GM10266 (cell line): ENCODE results near the gene CMTR1.
"Not testable (repeated sequence)": the region's sequence is repeated elsewhere in the genome, so short reads cannot be mapped to it uniquely, and the experiment has no call there.

Experiments used
- DNase-seq: peaks from one replicate; pipeline ENCODE4 v3.0.0; 2012; ENCODE audit errors: extremely low spot score
- TF ChIP-seq, protein P1 (sequence below): IDR thresholded peaks from 2 replicates; pipeline ENCODE4 v1.5.1; 2012; ENCODE audit warnings: mild to moderate bottlenecking, low read depth; ENCODE audit not compliant: control insufficient read depth, insufficient read depth; ENCODE audit errors: missing control alignments

The CMTR1 gene

DNA sequence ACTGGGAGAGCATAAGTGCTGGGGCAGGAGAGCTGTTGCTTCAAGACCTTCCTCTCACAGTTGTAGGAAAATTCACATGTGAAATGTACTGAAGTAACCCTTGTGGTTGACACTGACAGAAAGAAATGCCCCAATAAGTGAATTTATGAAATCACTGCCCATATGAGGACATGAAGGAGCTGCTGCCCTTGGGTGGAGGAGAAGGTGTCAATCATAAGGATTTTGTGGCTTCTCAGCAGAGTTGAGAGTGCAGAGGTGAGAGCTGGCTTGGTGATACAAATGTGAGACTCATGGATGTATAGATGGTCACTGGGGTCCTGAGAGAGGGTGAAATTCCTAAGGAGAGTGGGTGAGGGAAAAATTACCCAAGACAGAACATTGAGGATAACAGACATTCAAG is 33.9 kb upstream of the CMTR1 start:
- no peak for DNase-seq

DNA sequence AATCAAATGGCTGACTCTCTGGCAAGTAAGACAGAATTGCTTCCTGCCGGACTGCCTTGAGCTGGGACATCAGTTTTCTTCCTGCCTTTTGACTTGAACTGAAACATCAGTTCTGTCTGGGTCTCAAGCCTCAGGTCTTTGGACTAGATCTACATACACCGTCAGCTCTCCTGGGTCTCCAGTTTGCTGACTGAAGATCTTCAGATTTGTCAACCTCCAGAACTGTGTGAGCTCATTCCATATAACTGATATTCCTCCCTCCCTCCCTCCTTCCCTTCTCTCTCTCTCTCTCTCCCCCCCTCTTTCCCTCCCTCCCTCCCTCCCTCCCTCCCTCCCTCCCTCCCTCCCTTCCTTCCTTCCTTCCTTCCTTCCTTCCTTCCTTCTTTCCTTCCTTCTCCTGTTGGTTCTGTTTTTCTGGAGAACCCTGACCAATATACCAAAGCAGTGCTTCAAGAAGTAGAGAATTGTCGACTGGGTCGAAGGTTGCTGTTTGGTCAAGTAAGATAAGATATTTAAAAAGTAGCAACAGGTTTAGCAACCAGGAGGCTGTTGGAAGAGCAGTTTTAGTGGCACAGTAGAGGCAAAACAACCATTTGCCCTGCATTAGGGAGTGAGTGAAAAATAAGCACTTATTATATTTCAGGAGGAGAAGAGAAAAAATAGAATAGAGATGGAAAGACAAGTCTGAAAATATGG is 33.1 kb upstream of the CMTR1 start:
- TF ChIP-seq, protein P1, sequence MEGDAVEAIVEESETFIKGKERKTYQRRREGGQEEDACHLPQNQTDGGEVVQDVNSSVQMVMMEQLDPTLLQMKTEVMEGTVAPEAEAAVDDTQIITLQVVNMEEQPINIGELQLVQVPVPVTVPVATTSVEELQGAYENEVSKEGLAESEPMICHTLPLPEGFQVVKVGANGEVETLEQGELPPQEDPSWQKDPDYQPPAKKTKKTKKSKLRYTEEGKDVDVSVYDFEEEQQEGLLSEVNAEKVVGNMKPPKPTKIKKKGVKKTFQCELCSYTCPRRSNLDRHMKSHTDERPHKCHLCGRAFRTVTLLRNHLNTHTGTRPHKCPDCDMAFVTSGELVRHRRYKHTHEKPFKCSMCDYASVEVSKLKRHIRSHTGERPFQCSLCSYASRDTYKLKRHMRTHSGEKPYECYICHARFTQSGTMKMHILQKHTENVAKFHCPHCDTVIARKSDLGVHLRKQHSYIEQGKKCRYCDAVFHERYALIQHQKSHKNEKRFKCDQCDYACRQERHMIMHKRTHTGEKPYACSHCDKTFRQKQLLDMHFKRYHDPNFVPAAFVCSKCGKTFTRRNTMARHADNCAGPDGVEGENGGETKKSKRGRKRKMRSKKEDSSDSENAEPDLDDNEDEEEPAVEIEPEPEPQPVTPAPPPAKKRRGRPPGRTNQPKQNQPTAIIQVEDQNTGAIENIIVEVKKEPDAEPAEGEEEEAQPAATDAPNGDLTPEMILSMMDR: no peak
- no peak for DNase-seq

More for the DNA sequence above, 33.9 kb upstream of the CMTR1 start:
- TF ChIP-seq, protein P1: no peak

DNA sequence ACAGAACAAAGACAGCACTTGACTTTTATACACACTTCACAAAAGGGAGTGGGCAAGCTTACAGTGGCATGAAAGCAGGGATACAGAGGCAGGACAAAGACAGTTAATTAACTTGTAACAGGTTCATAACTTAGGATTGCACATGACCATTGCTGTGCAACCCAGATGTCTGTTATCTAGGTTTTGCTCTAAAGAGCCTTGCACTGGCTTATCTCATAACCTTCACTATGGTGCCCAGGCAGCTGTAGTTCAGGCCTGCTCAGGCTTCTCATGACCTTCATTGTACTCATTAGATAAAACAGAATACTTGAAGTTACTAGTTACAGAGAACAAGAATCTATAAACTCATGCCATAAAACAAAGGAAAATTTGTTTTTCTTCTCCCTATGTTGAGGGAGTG is 31.4 kb upstream of the CMTR1 start:
- not testable (repeated sequence) for DNase-seq

DNA sequence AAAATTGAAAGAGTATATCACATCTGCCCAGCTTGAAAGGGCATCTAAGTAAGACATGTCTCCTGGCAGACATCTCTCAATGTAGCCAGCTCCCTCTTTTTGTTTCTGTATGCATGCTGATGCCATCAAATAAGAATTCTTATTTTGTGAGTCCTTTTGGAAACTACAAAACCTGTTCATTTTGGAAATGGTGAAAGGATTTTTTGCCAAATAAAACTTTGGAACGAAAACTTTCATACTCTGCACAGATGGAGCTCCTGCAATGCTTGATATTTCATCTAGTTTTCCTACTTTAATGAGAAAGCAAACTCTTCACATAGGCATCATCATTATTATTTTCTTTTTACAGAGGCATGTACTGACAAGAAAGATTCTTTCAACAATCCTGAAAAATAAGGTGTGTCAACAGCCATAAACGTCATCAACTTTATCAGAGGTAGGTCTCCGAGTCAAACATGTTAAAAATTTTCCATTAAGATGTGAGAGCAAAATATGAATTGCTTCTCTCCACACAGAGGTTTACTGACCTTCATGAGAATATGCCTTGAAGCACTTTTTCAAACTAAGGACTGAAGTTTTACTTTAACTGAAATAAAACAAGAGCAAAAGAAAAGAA is 26.2 kb upstream of the CMTR1 start:
- DNase-seq: no peak
- TF ChIP-seq, protein P1: no peak

DNA sequence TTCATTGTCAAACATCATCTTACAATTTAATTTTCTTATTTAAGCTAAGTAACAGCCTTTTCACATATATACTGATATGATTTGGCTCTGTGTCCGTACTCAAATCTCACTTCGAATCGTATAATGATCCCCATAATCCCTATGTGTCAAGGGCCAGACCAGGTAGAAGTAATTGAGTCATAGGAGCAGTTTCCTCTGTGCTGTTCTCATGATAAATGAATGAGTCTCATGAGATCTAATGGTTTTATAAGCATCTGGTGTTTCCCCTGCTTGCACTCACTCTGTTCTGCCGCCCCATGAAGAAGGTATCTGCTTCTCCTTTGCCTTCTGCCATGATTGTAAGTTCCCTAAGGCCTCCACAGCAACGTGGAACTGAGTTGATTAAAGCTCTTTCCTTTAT is 25.1 kb upstream of the CMTR1 start:
- no peak for DNase-seq
- TF ChIP-seq, protein P1: no peak

DNA sequence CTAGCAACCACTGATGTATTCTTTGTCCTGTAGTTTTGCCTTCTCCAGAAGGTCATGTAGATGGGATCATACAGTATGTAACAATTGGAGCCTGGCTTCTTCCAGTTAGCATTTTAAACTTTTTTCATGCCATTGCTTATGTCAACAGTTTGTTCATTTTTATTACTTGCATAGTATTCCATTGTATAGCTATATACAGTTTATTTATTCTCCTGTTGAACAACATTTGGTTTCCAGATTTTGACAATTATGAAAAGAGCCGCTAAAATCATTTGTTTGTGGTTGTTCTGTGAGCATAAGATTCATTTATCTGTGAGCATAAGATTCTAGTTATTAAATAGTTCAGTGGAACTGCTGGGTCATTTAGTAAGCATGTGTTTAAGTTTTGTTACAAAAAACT is 23.5 kb upstream of the CMTR1 start:
- no peak for DNase-seq
- TF ChIP-seq, protein P1: no peak

DNA sequence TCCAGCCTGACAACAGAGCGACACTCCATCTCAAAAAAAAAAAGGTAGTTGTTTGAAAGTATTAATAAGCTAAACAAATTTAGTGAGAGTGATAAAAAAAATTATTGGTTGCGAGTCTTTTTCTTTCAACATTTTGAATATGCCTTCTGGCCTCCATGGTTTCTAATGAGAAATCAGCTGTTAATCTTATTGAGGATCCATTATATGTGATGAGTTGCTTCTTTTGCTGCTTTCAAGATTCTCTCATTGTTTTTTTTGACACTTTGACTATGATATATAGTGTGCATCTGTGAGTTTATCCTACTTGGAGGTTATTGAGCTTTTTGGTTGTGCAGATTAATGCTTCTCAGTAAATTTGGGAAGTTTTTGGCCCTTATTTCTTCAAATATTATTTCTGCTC is 15.6 kb upstream of the CMTR1 start:
- DNase-seq: no peak

More for the DNA sequence above, 15.6 kb upstream of the CMTR1 start:
- TF ChIP-seq, protein P1: no peak
